ENCODE data around the gene WASL. TPM values are rescaled to one million over a fixed set of nuclear protein-coding genes. Genes with fewer than 3 reads are reported as not detected.
"Not testable (repeated sequence)": the region's sequence is repeated elsewhere in the genome, so short reads cannot be mapped to it uniquely, and the experiment has no call there.

WASL gene
- total RNA-seq, result 10 to 100 TPM; 32.6 to 40.0 (median 37.3) TPM

- H3K4me1 ChIP-seq, result peaks cover 0 to 67% (median 38%) of the 10 kb centered on the region in 4 donors
These were observed at the start of gene WASL for GRCh38 chr7:123748734-123749536. WASL (minus strand) TSS chr7:123749003; CDS start chr7:123748734, 269 bp downstream.

GRCh38 chr7:123797673-123798531, 49.1 kb upstream of the WASL start:
- Histone ChIP-seq H3K4me1 (peaks cover 0 to 15% (median 0%) of the 10 kb centered on the region in 4 donors), H3K4me3 (no peak overlapping the region), H3K27me3 (no peaks in the 10 kb centered on the region), H3K36me3 (no peaks in the 10 kb centered on the region), H3K9me3 (no peaks in the 10 kb centered on the region), H3K27ac (peak overlapping the region in 1 of 4 donors; percentile 34)
- 49 to 53% methylated on average over 2 of the region's 2 CpGs for whole genome bisulfite sequencing, 2 donors
- no peak for DNase-seq (ENCODE audit: low spot score in 2 of 2)
- no peak for TF ChIP-seq POLR2A (IDR thresholded peaks at IDR 0.05)
- peak; percentile 33 to 61 (median 54) for TF ChIP-seq CTCF (IDR thresholded peaks at IDR 0.05)
- peak in 1 of 2 donors; percentile 16 for TF ChIP-seq EP300 (IDR thresholded peaks at IDR 0.05)

More at GRCh38 chr7:123748734-123749536, at the start of gene WASL:
- 0% methylated on average over 31 to 71 of the region's 93 CpGs for WGBS, 2 donors
- no peaks in the 10 kb centered on the region for H3K36me3 ChIP-seq
- peak within 1 kb of the TSS; percentile 93 to 99 (median 97) for H3K27ac ChIP-seq
- TF ChIP-seq POLR2A (IDR thresholded peaks at IDR 0.05) (peak; percentile 78 to 94), CTCF (IDR thresholded peaks at IDR 0.05) (peak in 3 of 5 experiments; percentile 40 to 60 (median 42)), EP300 (IDR thresholded peaks at IDR 0.05) (peak in 1 of 2 donors; percentile 96)
- H3K27me3 ChIP-seq, result no peaks in the 10 kb centered on the region
- DNase-seq (ENCODE audit: low spot score in 2 of 2), result peak; percentile 86 to 87
- no peaks in the 10 kb centered on the region for H3K9me3 ChIP-seq
- peak within 1 kb of the TSS; percentile 72 to 96 (median 87) for H3K4me3 ChIP-seq

GRCh38 chr7:123796568-123796967, 47.8 kb upstream of the WASL start:
- H3K4me1 ChIP-seq, result peaks cover 0 to 15% (median 0%) of the 10 kb centered on the region in 4 donors
- no peaks in the 10 kb centered on the region for H3K27me3 ChIP-seq
- H3K36me3 ChIP-seq, result no peaks in the 10 kb centered on the region
- TF ChIP-seq EP300 (IDR thresholded peaks at IDR 0.05) (no peak), POLR2A (IDR thresholded peaks at IDR 0.05) (no peak), CTCF (IDR thresholded peaks at IDR 0.05) (no peak)
- WGBS, 2 donors, result 86 to 89% methylated on average over 1 of the region's 1 CpG
- H3K27ac ChIP-seq, result no peak overlapping the region
- no peak for DNase-seq (ENCODE audit: low spot score in 2 of 2)
- H3K9me3 ChIP-seq, result no peaks in the 10 kb centered on the region
- no peak overlapping the region for H3K4me3 ChIP-seq

DNA sequence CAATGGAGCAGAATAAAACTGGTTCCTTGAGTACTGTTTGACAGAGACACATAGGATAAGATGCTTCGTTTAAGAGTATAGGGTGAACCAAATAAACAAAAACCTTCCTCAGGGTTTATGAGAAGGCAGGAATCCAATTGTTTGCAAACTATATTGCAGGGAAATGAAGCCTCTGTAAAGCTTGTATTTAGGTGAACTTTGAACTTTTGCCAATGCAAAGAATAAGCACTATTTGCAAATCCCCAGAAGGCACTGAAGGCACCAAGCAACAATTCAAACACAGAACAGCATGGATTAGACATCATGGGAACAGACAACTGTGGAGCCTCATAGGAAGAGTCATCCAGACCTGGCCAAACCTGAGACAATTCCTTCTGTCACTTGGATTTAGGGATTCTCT, 47.1 kb upstream of the WASL start:
- H3K27ac ChIP-seq, result no peak overlapping the region
- H3K36me3 ChIP-seq, result no peaks in the 10 kb centered on the region
- TF ChIP-seq POLR2A (IDR thresholded peaks at IDR 0.05) (no peak), EP300 (IDR thresholded peaks at IDR 0.05) (no peak), CTCF (IDR thresholded peaks at IDR 0.05) (no peak)
- H3K4me3 ChIP-seq, result no peak overlapping the region
- 60 to 72% methylated on average over 1 of the region's 1 CpG for WGBS, 2 donors
- peaks cover 0 to 15% (median 0%) of the 10 kb centered on the region in 4 donors for H3K4me1 ChIP-seq
- no peaks in the 10 kb centered on the region for H3K27me3 ChIP-seq
- no peaks in the 10 kb centered on the region for H3K9me3 ChIP-seq
- no peak for DNase-seq (ENCODE audit: low spot score in 2 of 2)

DNA sequence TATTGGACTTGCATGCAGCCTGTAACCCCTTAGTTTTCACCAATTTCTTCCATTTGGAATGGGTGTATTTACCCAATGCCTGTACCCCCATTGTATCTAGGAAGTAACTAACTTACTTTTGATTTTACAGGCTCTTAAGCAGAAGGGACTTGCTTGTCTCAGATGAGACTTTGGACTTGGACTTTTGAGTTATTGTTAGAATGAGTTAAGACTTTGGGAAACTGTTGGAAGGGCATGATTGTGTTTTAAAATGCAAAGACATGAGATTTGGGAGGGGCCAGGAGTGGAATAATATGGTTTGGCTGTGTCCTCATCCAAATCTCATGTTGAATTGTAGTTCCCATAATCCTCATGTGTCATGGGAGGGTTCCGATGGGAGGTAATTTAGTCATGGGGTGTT, 46.3 kb upstream of the WASL start:
- not testable (repeated sequence) for H3K4me3 ChIP-seq; H3K27me3 ChIP-seq; DNase-seq (ENCODE audit: low spot score in 2 of 2); H3K27ac ChIP-seq; H3K9me3 ChIP-seq; H3K36me3 ChIP-seq
- 62 to 96% methylated on average over 1 of the region's 1 CpG for WGBS, 2 donors
- peaks cover 0 to 15% (median 0%) of the 10 kb centered on the region in 4 donors for H3K4me1 ChIP-seq

All from tibial nerve (tissue), 4 donors.